Lower leg skin (tissue), 3 donors: ENCODE measurements around the gene ELP4.

Source experiments
- POLR2A ChIP-seq, 2 donors: fragments of 450-650 bp; IDR thresholded peaks; one replicate each; pipeline ENCODE4 v1.6.1; 2016 to 2017; ENCODE audit warnings: antibody characterized with exemption in 2 of 2, mild to moderate bottlenecking in 1 of 2, moderate library complexity in 1 of 2
- TF ChIP-seq, protein P1 (sequence below), 3 donors: fragments of 450-650 bp; IDR thresholded peaks; one replicate each; pipeline ENCODE4 v1.5.1; 2016; ENCODE audit warnings: antibody characterized with exemption in 3 of 3, mild to moderate bottlenecking in 3 of 3, moderate library complexity in 2 of 3

DNA sequence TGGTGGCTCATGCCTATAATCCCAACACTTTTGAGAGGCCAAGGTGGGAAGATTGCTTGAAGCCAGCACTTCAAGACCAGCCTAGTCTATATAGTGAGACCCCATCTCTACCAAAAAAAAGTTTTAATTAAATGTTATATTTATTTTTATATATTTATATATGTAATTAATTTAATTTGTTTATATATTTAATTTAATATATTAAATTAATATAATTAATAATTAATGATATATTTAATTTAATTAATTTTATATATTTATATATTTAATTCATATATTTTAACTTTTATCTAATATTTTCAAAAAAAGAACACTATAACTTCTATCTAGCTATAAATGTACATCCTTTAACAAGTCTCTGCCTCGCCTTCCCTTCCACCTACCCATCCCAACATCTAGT lies 196.8 kb downstream of the ELP4 start:
- TF ChIP-seq POLR2A (IDR thresholded peaks at IDR 0.05): no peak
- TF ChIP-seq, protein P1, sequence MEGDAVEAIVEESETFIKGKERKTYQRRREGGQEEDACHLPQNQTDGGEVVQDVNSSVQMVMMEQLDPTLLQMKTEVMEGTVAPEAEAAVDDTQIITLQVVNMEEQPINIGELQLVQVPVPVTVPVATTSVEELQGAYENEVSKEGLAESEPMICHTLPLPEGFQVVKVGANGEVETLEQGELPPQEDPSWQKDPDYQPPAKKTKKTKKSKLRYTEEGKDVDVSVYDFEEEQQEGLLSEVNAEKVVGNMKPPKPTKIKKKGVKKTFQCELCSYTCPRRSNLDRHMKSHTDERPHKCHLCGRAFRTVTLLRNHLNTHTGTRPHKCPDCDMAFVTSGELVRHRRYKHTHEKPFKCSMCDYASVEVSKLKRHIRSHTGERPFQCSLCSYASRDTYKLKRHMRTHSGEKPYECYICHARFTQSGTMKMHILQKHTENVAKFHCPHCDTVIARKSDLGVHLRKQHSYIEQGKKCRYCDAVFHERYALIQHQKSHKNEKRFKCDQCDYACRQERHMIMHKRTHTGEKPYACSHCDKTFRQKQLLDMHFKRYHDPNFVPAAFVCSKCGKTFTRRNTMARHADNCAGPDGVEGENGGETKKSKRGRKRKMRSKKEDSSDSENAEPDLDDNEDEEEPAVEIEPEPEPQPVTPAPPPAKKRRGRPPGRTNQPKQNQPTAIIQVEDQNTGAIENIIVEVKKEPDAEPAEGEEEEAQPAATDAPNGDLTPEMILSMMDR (IDR thresholded peaks at IDR 0.05): no peak
